B cell (primary cell): Measurements from ENCODE around the gene PRDX1. TPM values are rescaled to one million over a fixed set of nuclear protein-coding genes. Genes with fewer than 3 reads are reported as not detected.

Source experiments
- ATAC-seq: fragments of 200-7000 bp; cut with Tn5 transposase; one replicate; pipeline ENCODE4 v1.10.0; 2021; ENCODE audit warnings: low read depth, mild to moderate bottlenecking, moderate number of reproducible peaks, moderate library complexity
- CTCF ChIA-PET: fragments of 350-600 bp; sonication (Branson Sonifier 250); formaldehyde crosslinking; loops from one replicate; lab custom pipeline; 2021; ENCODE audit warnings: antibody characterized with exemption, inconsistent platforms; lab: Charles Lee
- POLR2A ChIA-PET: fragments of 350-600 bp; sonication (Branson Sonifier 250); formaldehyde crosslinking; loops from one replicate; lab custom pipeline; 2021; ENCODE audit warnings: antibody characterized with exemption; lab: Charles Lee
- DNase-seq: peaks from one replicate; pipeline ENCODE4 v3.0.0; 2013
- H2AFZ ChIP-seq: 2 replicates; pipeline ENCODE4 v1.6.1; 2012; ENCODE audit warnings: mild to moderate bottlenecking, low read depth, low read length; ENCODE audit not compliant: insufficient read depth, poor library complexity, severe bottlenecking
- H3K27ac ChIP-seq, 2 donors: 1 replicate in 1 of 2; 2 replicates in 1 of 2; pipeline ENCODE4 v1.5.1; 2012 to 2013; ENCODE audit warnings: low read length in 2 of 2, mild to moderate bottlenecking in 2 of 2, moderate library complexity in 1 of 2
- H3K27me3 ChIP-seq, 4 experiments: fragments of 200-600 bp in 1 of 4; sonication (generic) in 1 of 4; replicated peaks in 1 of 4; 1 replicate in 2 of 4; 2 replicates in 2 of 4; pipeline versions ENCODE4 v1.6.1 to v1.7.0; 2013 to 2016; ENCODE audit warnings: low read length in 3 of 4, mild to moderate bottlenecking in 2 of 4, mixed read lengths in 1 of 4, moderate library complexity in 1 of 4; ENCODE audit not compliant: insufficient read depth in 4 of 4, control insufficient read depth in 3 of 4; ENCODE audit errors: control extremely low read depth in 1 of 4
- H3K36me3 ChIP-seq, 2 experiments: replicated peaks in 1 of 2; 1 replicate in 1 of 2; 2 replicates in 1 of 2; pipeline versions ENCODE4 v1.6.1 to v1.7.1; 2013; ENCODE audit warnings: low read length in 1 of 2; ENCODE audit not compliant: insufficient read depth in 2 of 2, control insufficient read depth in 1 of 2; ENCODE audit errors: control extremely low read depth in 1 of 2, extremely low read depth in 1 of 2
- H3K4me1 ChIP-seq, 2 donors: fragments of 200-600 bp in 1 of 2; sonication (generic) in 1 of 2; 1 replicate in 1 of 2; 2 replicates in 1 of 2; pipeline versions ENCODE4 v1.5.1 to v1.6.1; 2013 to 2017; ENCODE audit warnings: low read length in 2 of 2; ENCODE audit not compliant: control insufficient read depth in 2 of 2, insufficient read depth in 2 of 2
- H3K4me2 ChIP-seq: replicated peaks from 2 replicates; pipeline ENCODE3; 2012; ENCODE audit warnings: mild to moderate bottlenecking, low read depth, low read length; ENCODE audit not compliant: poor library complexity, severe bottlenecking
- H3K4me3 ChIP-seq, 5 experiments: fragments of 200-600 bp in 1 of 5; sonication (generic) in 1 of 5; 1 replicate in 3 of 5; 2 replicates in 2 of 5; pipeline versions ENCODE4 v1.5.1 to v1.7.0; 2011 to 2016; ENCODE audit warnings: low read length in 4 of 5, mild to moderate bottlenecking in 4 of 5, low read depth in 2 of 5, control low read depth in 1 of 5, moderate library complexity in 1 of 5; ENCODE audit not compliant: insufficient read depth in 1 of 5; ENCODE audit errors: control extremely low read depth in 1 of 5, extremely low read depth in 1 of 5
- H3K79me2 ChIP-seq: fragments of 200-600 bp; sonication (generic); one replicate; pipeline ENCODE4 v1.6.0; 2016; ENCODE audit warnings: low read length; ENCODE audit not compliant: control insufficient read depth, insufficient read depth
- H3K9ac ChIP-seq: fragments of 200-600 bp; sonication (generic); 2 replicates; pipeline ENCODE4 v1.6.1; 2017; ENCODE audit warnings: mild to moderate bottlenecking, low read length, moderate library complexity
- H3K9me3 ChIP-seq, 3 donors: one replicate each; pipeline versions ENCODE4 v1.6.1 to v1.7.1; 2013; ENCODE audit warnings: low read length in 2 of 3; ENCODE audit not compliant: control insufficient read depth in 2 of 3, insufficient read depth in 1 of 3; ENCODE audit errors: control extremely low read depth in 1 of 3
- H4K20me1 ChIP-seq: 2 replicates; pipeline ENCODE4 v1.6.0; 2012; ENCODE audit warnings: mild to moderate bottlenecking, low read length; ENCODE audit not compliant: insufficient read depth, control insufficient read depth, poor library complexity, severe bottlenecking
- H3K27ac Mint-ChIP-seq: one replicate; pipeline ENCODE4 v1.8.0; 2021; ENCODE audit warnings: mixed read lengths
- H3K27me3 Mint-ChIP-seq: one replicate; pipeline ENCODE4 v1.8.0; 2021; ENCODE audit warnings: mixed read lengths
- H3K4me1 Mint-ChIP-seq: one replicate; pipeline ENCODE4 v1.8.0; 2021; ENCODE audit warnings: mixed read lengths
- H3K4me3 Mint-ChIP-seq: one replicate; pipeline ENCODE4 v1.8.0; 2021; ENCODE audit warnings: mixed read lengths
- H3K9me3 Mint-ChIP-seq: one replicate; pipeline ENCODE4 v1.8.0; 2022; ENCODE audit warnings: mixed read lengths; ENCODE audit not compliant: insufficient read depth
- CTCF ChIP-seq: fragments of 200-600 bp; IDR thresholded peaks from one replicate; pipeline ENCODE4 v1.8.0; 2022; ENCODE audit warnings: antibody characterized with exemption, mild to moderate bottlenecking
- EZH2 ChIP-seq: IDR thresholded peaks from 2 replicates; pipeline ENCODE4 v1.6.1; 2012; ENCODE audit warnings: borderline replicate concordance, low read depth, mild to moderate bottlenecking, moderate library complexity, low read length; ENCODE audit not compliant: insufficient read depth, poor library complexity, severe bottlenecking
- WGBS: methylation state at CpG from one replicate; pipeline ENCODE4 v1.1.5; 2013; ENCODE audit warnings: missing lambda C conversion rate; ENCODE audit not compliant: insufficient coverage; 5-methylcytosine and 5-hydroxymethylcytosine counted together
- intact Hi-C: fragments of 100-400 bp; cut with micrococcal nuclease; formaldehyde crosslinking; loops from one replicate; pipeline ENCODE4 v1.10.0; 2022
- polyA plus RNA-seq: library from polyadenylated mRNA; depleted of rRNA; stranded (reverse); fragments of >200 nt; gene quantifications from 2 replicates; pipeline ENCODE4 v1.2.3, GENCODE V29; 2012
- total RNA-seq, 2 donors: library from RNA; stranded (reverse); fragments of 120-200 nt in 1 of 2; gene quantifications; 1 replicate in 1 of 2; 2 replicates in 1 of 2; pipeline versions ENCODE4 v1.2.3 to v1.2.4, GENCODE V29; 2013 to 2022

The PRDX1 gene
- total and polyA plus RNA-seq, 2 donors (not counting 1 experiment from before 2014, with no cell fraction given), result 56.4 to 104 TPM

GRCh38 chr1:45508295-45509151 lies 13.2 kb downstream of the PRDX1 start:
- peaks cover 2% of the 10 kb centered on the region for H3K4me1 Mint-ChIP-seq

More at GRCh38 chr1:45508295-45509151, 13.2 kb downstream of the PRDX1 start:
- ATAC-seq, result no peak
- no peak for TF ChIP-seq CTCF
- no peak for TF ChIP-seq EZH2
- 92% methylated on average over 12 of the region's 15 CpGs for WGBS
- no peak overlapping the region for H3K9ac ChIP-seq
- H4K20me1 ChIP-seq, result peaks cover 6% of the 10 kb centered on the region
- no peak overlapping the region for H3K4me3 ChIP-seq
- POLR2A ChIA-PET, result no interaction called here
- no peak for DNase-seq
- no peaks in the 10 kb centered on the region for H3K27me3 Mint-ChIP-seq
- no peak overlapping the region for H2AFZ ChIP-seq
- no peak overlapping the region for H3K27ac Mint-ChIP-seq
- peaks cover 10% of the 10 kb centered on the region for H3K79me2 ChIP-seq
- no peaks in the 10 kb centered on the region for H3K4me1 ChIP-seq
- no peak overlapping the region for H3K4me2 ChIP-seq
- CTCF ChIA-PET, result interaction anchor here (0.6 to 8.7 kb wide), 3 partner anchors 9 to 61 kb away, joined by 4 to 351 read pairs (median 8); no protein-coding TSS in a partner anchor
- no peak overlapping the region for H3K27ac ChIP-seq
- peaks cover 2 to 59% of the 10 kb centered on the region in 2 experiments for H3K36me3 ChIP-seq
- no peak overlapping the region for H3K4me3 Mint-ChIP-seq
- H3K27me3 ChIP-seq, result no peaks in the 10 kb centered on the region
- no peaks in the 10 kb centered on the region for H3K9me3 Mint-ChIP-seq
- no peaks in the 10 kb centered on the region for H3K9me3 ChIP-seq
- intact Hi-C loops, result no loop called here
